Skeletal muscle tissue (tissue), 5 donors: Measurements from ENCODE around the gene IARS1. TPM values are rescaled to one million over a fixed set of nuclear protein-coding genes. Genes with fewer than 3 reads are reported as not detected.

Source experiments
- H3K27ac ChIP-seq: one replicate; pipeline ENCODE4 v1.7.0; 2013; ENCODE audit warnings: mild to moderate bottlenecking, low read depth, low read length, inconsistent platforms
- H3K27me3 ChIP-seq, 3 donors: one replicate each; pipeline ENCODE4 v1.7.0; 2013; ENCODE audit warnings: low read length in 3 of 3; ENCODE audit not compliant: control insufficient read depth in 3 of 3, insufficient read depth in 3 of 3
- H3K36me3 ChIP-seq, 3 donors: one replicate each; pipeline ENCODE4 v1.7.0; 2013; ENCODE audit warnings: low read length in 3 of 3; ENCODE audit not compliant: control insufficient read depth in 3 of 3, insufficient read depth in 3 of 3
- H3K4me1 ChIP-seq, 3 donors: one replicate each; pipeline ENCODE4 v1.7.0; 2013; ENCODE audit warnings: low read length in 3 of 3, mild to moderate bottlenecking in 3 of 3; ENCODE audit not compliant: control insufficient read depth in 3 of 3, insufficient read depth in 3 of 3
- H3K4me3 ChIP-seq, 3 donors: one replicate each; pipeline ENCODE4 v1.7.0; 2013; ENCODE audit warnings: low read length in 3 of 3
- H3K9ac ChIP-seq, 3 donors: one replicate each; pipeline ENCODE4 v1.7.0; 2013; ENCODE audit warnings: low read length in 3 of 3, mild to moderate bottlenecking in 3 of 3, moderate library complexity in 2 of 3, low read depth in 1 of 3
- H3K9me3 ChIP-seq, 3 donors: one replicate each; pipeline ENCODE4 v1.7.0; 2013; ENCODE audit warnings: low read length in 3 of 3; ENCODE audit not compliant: control insufficient read depth in 3 of 3
- small RNA-seq: library from RNA; depleted of rRNA; stranded (forward); fragments of <200 nt; gene quantifications from one replicate; pipeline ENCODE3, GENCODE V24; 2014
- total RNA-seq: library from RNA; depleted of rRNA; stranded (reverse); fragments of >200 nt; gene quantifications from one replicate; pipeline ENCODE4 v1.2.3, GENCODE V29; 2014
- donor health status: Osteomylitis.

The IARS1 gene
- total RNA-seq, 1 donor from 2014 or later = 125 TPM

- no peaks in the 10 kb centered on the region for H3K27me3 ChIP-seq
- H3K9me3 ChIP-seq = no peaks in the 10 kb centered on the region
- H3K27ac ChIP-seq = no peak overlapping the region
- no peak overlapping the region for H3K9ac ChIP-seq
- peaks cover 58 to 94% (median 76%) of the 10 kb centered on the region in 3 donors for H3K36me3 ChIP-seq
- no peaks in the 10 kb centered on the region for H3K4me1 ChIP-seq
- no peak overlapping the region for H3K4me3 ChIP-seq
Measured at GRCh38 chr9:92253656-92254055, 39.8 kb downstream of the IARS1 start.

GRCh38 chr9:92247981-92248380 lies 45.5 kb downstream of the IARS1 start:
- no peaks in the 10 kb centered on the region for H3K9me3 ChIP-seq

DNA sequence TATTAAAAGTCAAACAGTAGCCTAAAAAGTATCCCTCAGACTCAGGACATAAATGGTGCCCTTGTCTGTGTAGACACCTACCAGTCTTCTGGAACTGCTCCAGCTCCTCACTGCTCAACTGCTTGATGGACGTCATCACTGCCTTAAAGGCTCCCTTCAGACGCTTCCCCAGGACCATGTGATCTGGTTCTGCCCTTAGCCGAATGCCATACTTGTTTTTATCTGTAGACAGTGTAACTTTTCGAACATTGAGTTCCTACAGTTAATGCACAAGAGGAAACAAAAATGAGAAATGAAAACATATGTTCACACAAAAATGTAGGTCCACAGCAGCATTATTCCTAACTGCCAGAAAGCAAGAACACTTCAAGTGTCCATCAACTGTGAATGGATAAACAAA lies 46.2 kb downstream of the IARS1 start:
- no peaks in the 10 kb centered on the region for H3K27me3 ChIP-seq
- no peak overlapping the region for H3K27ac ChIP-seq
- H3K4me3 ChIP-seq = no peak overlapping the region
- no peaks in the 10 kb centered on the region for H3K9me3 ChIP-seq
- no peak overlapping the region for H3K9ac ChIP-seq
- no peaks in the 10 kb centered on the region for H3K4me1 ChIP-seq
- peaks cover 68 to 89% (median 81%) of the 10 kb centered on the region in 3 donors for H3K36me3 ChIP-seq

More at GRCh38 chr9:92247981-92248380, 45.5 kb downstream of the IARS1 start:
- Histone ChIP-seq H3K36me3 (peaks cover 61 to 88% (median 77%) of the 10 kb centered on the region in 3 donors), H3K27ac (no peak overlapping the region), H3K4me1 (no peaks in the 10 kb centered on the region), H3K4me3 (no peak overlapping the region), H3K9ac (no peak overlapping the region), H3K27me3 (no peaks in the 10 kb centered on the region)

DNA sequence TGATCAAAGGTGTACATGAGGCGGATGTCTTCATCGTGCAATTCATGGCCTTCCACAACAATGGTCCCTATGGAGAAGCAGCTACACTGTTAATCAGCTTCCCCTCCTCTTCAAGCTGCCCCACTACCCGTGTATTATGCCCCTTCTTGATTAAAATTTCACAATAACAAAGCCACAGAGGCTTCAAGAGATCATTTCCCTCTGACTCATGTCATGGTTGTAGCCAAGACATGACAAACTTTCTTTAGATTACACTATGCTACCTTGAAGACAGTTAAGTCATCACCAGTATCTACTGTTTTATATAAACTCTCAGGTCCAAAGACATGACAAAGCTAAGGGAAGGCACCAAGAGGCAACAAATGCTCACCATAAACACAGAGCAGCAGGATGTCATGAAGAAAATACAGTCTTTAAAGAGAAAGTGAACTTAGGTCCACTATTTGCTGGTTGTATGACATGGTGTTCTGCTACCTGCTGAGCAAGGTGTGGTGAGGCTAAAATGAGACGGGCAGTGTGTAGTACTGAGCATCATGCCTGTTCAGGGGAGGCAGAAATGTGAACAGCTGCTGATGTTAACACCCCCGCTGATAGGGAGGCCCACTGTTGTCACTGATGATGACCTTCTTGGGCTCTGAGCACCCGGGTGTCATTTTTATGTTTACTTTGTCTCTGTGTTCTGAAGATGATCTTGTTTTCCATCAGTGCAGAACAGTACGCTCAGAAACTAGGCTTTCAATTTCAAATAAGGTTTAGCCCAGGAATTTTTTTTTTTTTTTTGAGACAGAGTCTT lies 48.3 kb downstream of the IARS1 start:
- H3K27me3 ChIP-seq = no peaks in the 10 kb centered on the region
- no peak overlapping the region for H3K9ac ChIP-seq
- H3K4me1 ChIP-seq = no peaks in the 10 kb centered on the region
- no peaks in the 10 kb centered on the region for H3K9me3 ChIP-seq
- no peak overlapping the region for H3K27ac ChIP-seq
- H3K4me3 ChIP-seq = no peak overlapping the region
- peaks cover 60 to 88% (median 82%) of the 10 kb centered on the region in 3 donors for H3K36me3 ChIP-seq

Small RNA genes lying within 50 kb of the gene (small RNA-seq; reads per million reads assigned to genes)
- gene MIR3651 = not detected
- gene SNORA84 = 0.09 reads per million

Other genes with a start within 250 kb of the IARS1 start
- gene SPTLC1, start 178.3 kb downstream of the IARS1 start, total RNA-seq = 73.1 TPM
- gene NOL8, start 31.7 kb upstream of the IARS1 start, total RNA-seq = 15.7 TPM
- gene CENPP, start 32.3 kb upstream of the IARS1 start, total RNA-seq = 15.7 TPM
- 153 TPM for gene OGN, start 110.9 kb upstream of the IARS1 start, total RNA-seq
- 4.7 TPM for gene OMD, start 130.8 kb upstream of the IARS1 start, total RNA-seq
- 213 TPM for gene ASPN, start 188.8 kb upstream of the IARS1 start, total RNA-seq
- 28.7 TPM for gene ECM2, start 242.3 kb upstream of the IARS1 start, total RNA-seq